Panc1 (cell line): Measurements from ENCODE around the gene MRPS9.

Experiments used
- CTCF ChIP-seq: fragments of 450-650 bp; IDR thresholded peaks from 2 replicates; pipeline ENCODE4 v1.5.1; 2017; ENCODE audit warnings: mild to moderate bottlenecking
- POLR2AphosphoS5 ChIP-seq: IDR thresholded peaks from 2 replicates; pipeline ENCODE4 v1.6.1; 2012; ENCODE audit warnings: mild to moderate bottlenecking, low read depth, low read length, moderate library complexity
- SIN3A ChIP-seq: IDR thresholded peaks from 2 replicates; pipeline ENCODE4 v1.6.1; 2012; ENCODE audit warnings: low read depth, mild to moderate bottlenecking, low read length, moderate library complexity, borderline replicate concordance; ENCODE audit not compliant: insufficient read depth
- TF ChIP-seq, protein P1 (sequence below), 2 experiments: IDR thresholded peaks; 2 replicates each; pipeline ENCODE4 v1.6.1; 2011 to 2012; ENCODE audit warnings: low read depth in 2 of 2, control low read depth in 1 of 2, low read length in 1 of 2, mild to moderate bottlenecking in 1 of 2, moderate library complexity in 1 of 2; ENCODE audit not compliant: insufficient read depth in 1 of 2

- no peak for TF ChIP-seq CTCF
- TF ChIP-seq, protein P1, sequence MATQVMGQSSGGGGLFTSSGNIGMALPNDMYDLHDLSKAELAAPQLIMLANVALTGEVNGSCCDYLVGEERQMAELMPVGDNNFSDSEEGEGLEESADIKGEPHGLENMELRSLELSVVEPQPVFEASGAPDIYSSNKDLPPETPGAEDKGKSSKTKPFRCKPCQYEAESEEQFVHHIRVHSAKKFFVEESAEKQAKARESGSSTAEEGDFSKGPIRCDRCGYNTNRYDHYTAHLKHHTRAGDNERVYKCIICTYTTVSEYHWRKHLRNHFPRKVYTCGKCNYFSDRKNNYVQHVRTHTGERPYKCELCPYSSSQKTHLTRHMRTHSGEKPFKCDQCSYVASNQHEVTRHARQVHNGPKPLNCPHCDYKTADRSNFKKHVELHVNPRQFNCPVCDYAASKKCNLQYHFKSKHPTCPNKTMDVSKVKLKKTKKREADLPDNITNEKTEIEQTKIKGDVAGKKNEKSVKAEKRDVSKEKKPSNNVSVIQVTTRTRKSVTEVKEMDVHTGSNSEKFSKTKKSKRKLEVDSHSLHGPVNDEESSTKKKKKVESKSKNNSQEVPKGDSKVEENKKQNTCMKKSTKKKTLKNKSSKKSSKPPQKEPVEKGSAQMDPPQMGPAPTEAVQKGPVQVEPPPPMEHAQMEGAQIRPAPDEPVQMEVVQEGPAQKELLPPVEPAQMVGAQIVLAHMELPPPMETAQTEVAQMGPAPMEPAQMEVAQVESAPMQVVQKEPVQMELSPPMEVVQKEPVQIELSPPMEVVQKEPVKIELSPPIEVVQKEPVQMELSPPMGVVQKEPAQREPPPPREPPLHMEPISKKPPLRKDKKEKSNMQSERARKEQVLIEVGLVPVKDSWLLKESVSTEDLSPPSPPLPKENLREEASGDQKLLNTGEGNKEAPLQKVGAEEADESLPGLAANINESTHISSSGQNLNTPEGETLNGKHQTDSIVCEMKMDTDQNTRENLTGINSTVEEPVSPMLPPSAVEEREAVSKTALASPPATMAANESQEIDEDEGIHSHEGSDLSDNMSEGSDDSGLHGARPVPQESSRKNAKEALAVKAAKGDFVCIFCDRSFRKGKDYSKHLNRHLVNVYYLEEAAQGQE (IDR thresholded peaks at IDR 0.05; ENCODE audit: insufficient read depth in 1 of 2, low read depth in 2 of 2, low read length in 1 of 2): no peak
- no peak for TF ChIP-seq SIN3A
- no peak for TF ChIP-seq POLR2AphosphoS5
These were observed 32.4 kb downstream of the MRPS9 start for GRCh38 chr2:105070010-105070865.
